Naive thymus-derived CD4-positive, alpha-beta T cell (primary cell): ENCODE measurements around the gene TLCD4. TPM values are rescaled to one million over a fixed set of nuclear protein-coding genes. Genes with fewer than 3 reads are reported as not detected.

Source experiments
- ATAC-seq: fragments of 150-1000 bp; cut with Tn5 transposase; 2 replicates; pipeline ENCODE4 v1.10.0; 2021; ENCODE audit warnings: mild to moderate bottlenecking, moderate library complexity
- CTCF ChIA-PET: fragments of 350-600 bp; sonication (Branson Sonifier 250); formaldehyde crosslinking; loops from one replicate; lab custom pipeline; 2021; ENCODE audit warnings: antibody characterized with exemption; lab: Charles Lee
- POLR2A ChIA-PET: fragments of 350-600 bp; sonication (Branson Sonifier 250); formaldehyde crosslinking; loops from one replicate; lab custom pipeline; 2021; ENCODE audit warnings: antibody characterized with exemption, inconsistent platforms; lab: Charles Lee
- DNase-seq, 9 donors: peaks; one replicate each; pipeline versions ENCODE4 v3.0.0 to v3.0.0-alpha.2; 2020 to 2022; ENCODE audit warnings: mixed read lengths in 1 of 9
- H3K27ac ChIP-seq: one replicate; pipeline ENCODE4 v1.7.0; 2013; ENCODE audit warnings: mild to moderate bottlenecking, low read depth, low read length, moderate library complexity
- H3K27me3 ChIP-seq, 2 donors: one replicate each; pipeline ENCODE4 v1.7.0; 2013; ENCODE audit warnings: low read length in 2 of 2, mild to moderate bottlenecking in 2 of 2, moderate library complexity in 2 of 2; ENCODE audit not compliant: control insufficient read depth in 2 of 2, insufficient read depth in 2 of 2
- H3K36me3 ChIP-seq, 3 experiments: 1 replicate in 2 of 3; 2 replicates in 1 of 3; pipeline ENCODE4 v1.7.0; 2013; ENCODE audit warnings: low read length in 3 of 3, mild to moderate bottlenecking in 3 of 3, moderate library complexity in 1 of 3; ENCODE audit not compliant: insufficient read depth in 3 of 3, control insufficient read depth in 2 of 3
- H3K4me1 ChIP-seq, 2 donors: one replicate each; pipeline ENCODE4 v1.7.0; 2013; ENCODE audit warnings: low read length in 2 of 2, mild to moderate bottlenecking in 2 of 2, moderate library complexity in 1 of 2; ENCODE audit not compliant: control insufficient read depth in 2 of 2, insufficient read depth in 2 of 2
- H3K4me3 ChIP-seq: 2 replicates; pipeline ENCODE4 v1.7.0; 2013; ENCODE audit warnings: mild to moderate bottlenecking, low read length
- H3K9me3 ChIP-seq, 3 experiments: 1 replicate in 2 of 3; 2 replicates in 1 of 3; pipeline ENCODE4 v1.7.0; 2013; ENCODE audit warnings: low read length in 3 of 3; ENCODE audit not compliant: control insufficient read depth in 2 of 3
- H3K27ac Mint-ChIP-seq, 9 donors: one replicate each; pipeline ENCODE4 v1.8.0; 2020 to 2022; ENCODE audit warnings: mixed read lengths in 9 of 9, mild to moderate bottlenecking in 8 of 9, moderate library complexity in 5 of 9, inconsistent platforms in 2 of 9
- H3K27me3 Mint-ChIP-seq, 5 donors: one replicate each; pipeline ENCODE4 v1.8.0; 2021 to 2022; ENCODE audit warnings: mixed read lengths in 5 of 5, mild to moderate bottlenecking in 1 of 5
- H3K36me3 Mint-ChIP-seq, 5 donors: one replicate each; pipeline ENCODE4 v1.8.0; 2020 to 2022; ENCODE audit warnings: mixed read lengths in 5 of 5, mild to moderate bottlenecking in 3 of 5, inconsistent platforms in 1 of 5
- H3K4me1 Mint-ChIP-seq, 7 donors: one replicate each; pipeline ENCODE4 v1.8.0; 2020 to 2022; ENCODE audit warnings: mixed read lengths in 7 of 7, mild to moderate bottlenecking in 3 of 7, inconsistent platforms in 1 of 7
- H3K4me3 Mint-ChIP-seq, 10 donors: one replicate each; pipeline ENCODE4 v1.8.0; 2020 to 2022; ENCODE audit warnings: mild to moderate bottlenecking in 10 of 10, mixed read lengths in 10 of 10, moderate library complexity in 6 of 10, inconsistent platforms in 2 of 10
- H3K9me3 Mint-ChIP-seq, 11 donors: one replicate each; pipeline ENCODE4 v1.8.0; 2020 to 2022; ENCODE audit warnings: mixed read lengths in 11 of 11, mild to moderate bottlenecking in 4 of 11, inconsistent platforms in 1 of 11, moderate library complexity in 1 of 11
- intact Hi-C, 2 donors: fragments of 100-400 bp; cut with micrococcal nuclease; formaldehyde crosslinking; loops; one replicate each; pipeline ENCODE4 v1.15.1; 2023
- polyA plus RNA-seq, 2 donors: library from polyadenylated mRNA; unstranded; fragments of 300-500 nt; fragmentation: Illumina TruSeq; gene quantifications; one replicate each; pipeline ENCODE4 v1.2.3, GENCODE V29; 2021
- total RNA-seq, 6 experiments: library from RNA in 5 of 6; stranded (reverse) in 5 of 6; gene quantifications; 1 replicate in 5 of 6; 2 replicates in 1 of 6; pipeline ENCODE4 v1.2.3 and lab custom pipeline; 2021 to 2026

The TLCD4 gene
- total and polyA plus RNA-seq, 7 experiments from 2014 or later: not detected

GRCh38 chr1:95118067-95118499 lies 928 bp downstream of the TLCD4 start:
- H3K27me3 Mint-ChIP-seq: peaks cover 30 to 63% (median 53%) of the 10 kb centered on the region in 5 donors

GRCh38 chr1:95118710-95119109 lies 1.6 kb downstream of the TLCD4 start:
- POLR2A ChIA-PET: interaction anchor here (0.6 kb wide), 1 partner anchor 9 kb away, joined by 3 read pairs; no protein-coding TSS in a partner anchor
- intact Hi-C loops: loop anchor here (5.0 to 10.0 kb wide), 2 partner anchors 116 to 1211 kb away; partner anchors contain the start of genes GCLM (in 1 of the 2) and RWDD3 (in 1 of the 2)
- ATAC-seq (no peak), DNase-seq (no peak)
- Histone ChIP-seq H3K4me3 (no peak overlapping the region), H3K4me1 (peaks cover 4% of the 10 kb centered on the region in 2 donors), H3K36me3 (no peaks in the 10 kb centered on the region), H3K27ac (no peak overlapping the region), H3K9me3 (no peaks in the 10 kb centered on the region), H3K27me3 (peaks cover 0 to 3% of the 10 kb centered on the region in 2 donors)
- H3K4me1 Mint-ChIP-seq: peaks cover 0 to 14% (median 9%) of the 10 kb centered on the region in 7 donors
- H3K9me3 Mint-ChIP-seq: peaks cover 0 to 2% (median 0%) of the 10 kb centered on the region in 11 donors
- no peak overlapping the region for H3K27ac Mint-ChIP-seq
- H3K36me3 Mint-ChIP-seq: peaks cover 0 to 2% (median 0%) of the 10 kb centered on the region in 5 donors
- H3K4me3 Mint-ChIP-seq: peak overlapping the region; percentile 21 to 87 (median 82)
- H3K27me3 Mint-ChIP-seq: peaks cover 33 to 60% (median 55%) of the 10 kb centered on the region in 5 donors
- CTCF ChIA-PET: interaction anchor here (2.2 kb wide), 1 partner anchor 115 kb away, joined by 9 read pairs; the partner anchor contains the start of gene RWDD3

More at GRCh38 chr1:95118067-95118499, 928 bp downstream of the TLCD4 start:
- no peaks in the 10 kb centered on the region for H3K36me3 ChIP-seq
- DNase-seq (peak in 1 of 9 donors; percentile 23), ATAC-seq (peak; percentile 6)
- ChIA-PET CTCF (interaction anchor here (2.2 kb wide), 1 partner anchor 116 kb away, joined by 9 read pairs; the partner anchor contains the start of gene RWDD3), POLR2A (interaction anchor here (0.6 to 1.2 kb wide), 2 partner anchors 9 to 122 kb away, joined by 3 read pairs; no protein-coding TSS in a partner anchor)
- H3K4me3 ChIP-seq: peak overlapping the region; percentile 57
- Mint-ChIP-seq H3K27ac (peak overlapping the region in 1 of 9 donors; percentile 60), H3K9me3 (peaks cover 0 to 5% (median 0%) of the 10 kb centered on the region in 11 donors), H3K4me3 (peak overlapping the region; percentile 70 to 89 (median 83)), H3K4me1 (peaks cover 0 to 14% (median 9%) of the 10 kb centered on the region in 7 donors), H3K36me3 (peaks cover 0 to 2% (median 0%) of the 10 kb centered on the region in 5 donors)
- H3K27ac ChIP-seq: no peak overlapping the region
- H3K9me3 ChIP-seq: no peaks in the 10 kb centered on the region
- peaks cover 4% of the 10 kb centered on the region in 2 donors for H3K4me1 ChIP-seq
- H3K27me3 ChIP-seq: peaks cover 0 to 3% of the 10 kb centered on the region in 2 donors
- intact Hi-C loops: loop anchor here (5.0 to 10.0 kb wide), 2 partner anchors 117 to 1211 kb away; partner anchors contain the start of genes GCLM (in 1 of the 2) and RWDD3 (in 1 of the 2)

GRCh38 chr1:95119273-95119672 lies 2.1 kb downstream of the TLCD4 start:
- ATAC-seq: no peak
- peaks cover 0 to 2% (median 0%) of the 10 kb centered on the region in 5 donors for H3K36me3 Mint-ChIP-seq
- Histone ChIP-seq H3K4me1 (peaks cover 4% of the 10 kb centered on the region in 2 donors), H3K27ac (no peak overlapping the region), H3K27me3 (peaks cover 0 to 3% of the 10 kb centered on the region in 2 donors), H3K4me3 (no peak overlapping the region), H3K9me3 (no peaks in the 10 kb centered on the region), H3K36me3 (no peaks in the 10 kb centered on the region)
- H3K4me1 Mint-ChIP-seq: peaks cover 0 to 14% (median 9%) of the 10 kb centered on the region in 7 donors
- H3K9me3 Mint-ChIP-seq: peaks cover 0 to 2% (median 0%) of the 10 kb centered on the region in 11 donors
- no peak overlapping the region for H3K27ac Mint-ChIP-seq
- peaks cover 39 to 60% (median 55%) of the 10 kb centered on the region in 5 donors for H3K27me3 Mint-ChIP-seq
- peak overlapping the region in 3 of 10 donors; percentile 76 to 87 (median 83) for H3K4me3 Mint-ChIP-seq
- intact Hi-C loops: loop anchor here (5.0 to 10.0 kb wide), 2 partner anchors 116 to 1212 kb away; partner anchors contain the start of genes GCLM (in 1 of the 2) and RWDD3 (in 1 of the 2)
- CTCF ChIA-PET: no interaction called here
- DNase-seq: no peak
- POLR2A ChIA-PET: no interaction called here

DNA sequence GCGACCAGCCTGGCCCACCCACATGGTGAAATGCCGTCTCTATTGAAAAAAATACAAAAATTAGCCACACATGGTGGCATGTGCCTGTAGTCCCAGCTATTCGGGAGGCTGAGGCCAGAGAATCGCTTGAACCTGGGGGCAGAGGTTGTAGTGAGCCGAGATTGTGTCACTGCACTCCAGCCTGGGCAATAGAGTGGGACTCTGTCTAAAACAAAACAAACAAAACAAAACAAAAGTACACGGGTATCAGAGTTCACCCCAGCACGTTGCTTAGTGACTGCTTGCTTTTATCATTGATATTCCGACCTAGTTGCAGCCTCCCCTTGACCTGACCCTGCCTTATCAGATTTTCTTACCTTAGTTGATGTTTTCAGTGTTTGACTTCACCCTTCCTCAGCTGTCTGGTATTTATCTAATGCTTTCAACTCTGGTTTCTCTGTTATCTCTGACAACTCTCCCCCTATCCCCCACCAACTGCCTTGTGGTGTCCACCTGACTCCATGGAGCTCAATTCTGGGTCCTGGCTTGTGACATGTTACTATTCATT lies 5.1 kb downstream of the TLCD4 start:
- DNase-seq (no peak), ATAC-seq (no peak)
- no peak overlapping the region for H3K4me3 ChIP-seq
- H3K4me1 Mint-ChIP-seq: peaks cover 0 to 9% (median 4%) of the 10 kb centered on the region in 7 donors
- intact Hi-C loops: no loop called here
- H3K4me3 Mint-ChIP-seq: no peak overlapping the region
- H3K4me1 ChIP-seq: peaks cover 4% of the 10 kb centered on the region in 2 donors
- ChIA-PET POLR2A (no interaction called here), CTCF (no interaction called here)
- H3K27ac Mint-ChIP-seq: no peak overlapping the region
- H3K27ac ChIP-seq: no peak overlapping the region
- H3K36me3 ChIP-seq: no peaks in the 10 kb centered on the region
- H3K9me3 ChIP-seq: no peaks in the 10 kb centered on the region
- H3K36me3 Mint-ChIP-seq: no peaks in the 10 kb centered on the region
- peaks cover 39 to 48% (median 43%) of the 10 kb centered on the region in 5 donors for H3K27me3 Mint-ChIP-seq
- H3K27me3 ChIP-seq: no peaks in the 10 kb centered on the region
- H3K9me3 Mint-ChIP-seq: no peaks in the 10 kb centered on the region

DNA sequence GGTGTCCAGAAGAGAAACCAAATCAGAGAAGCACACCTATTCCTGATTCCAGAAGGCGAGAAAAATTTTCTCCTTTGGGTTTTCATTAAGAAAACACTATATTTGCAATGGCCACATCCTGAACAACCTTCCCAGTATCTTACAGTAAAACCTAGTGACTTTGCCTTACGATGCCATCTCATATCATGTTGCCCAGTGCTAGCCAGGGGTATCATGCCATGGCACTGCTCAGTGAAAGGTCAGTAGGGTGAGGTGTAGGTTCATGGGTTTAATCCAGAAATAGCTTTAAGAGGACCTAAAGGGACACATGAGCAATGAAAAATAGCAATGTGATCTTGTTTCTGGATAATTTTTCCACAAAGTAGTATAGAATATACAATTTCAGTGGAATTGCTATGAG lies 7.2 kb downstream of the TLCD4 start:
- Mint-ChIP-seq H3K4me3 (no peak overlapping the region), H3K27ac (no peak overlapping the region), H3K36me3 (no peaks in the 10 kb centered on the region), H3K9me3 (no peaks in the 10 kb centered on the region), H3K27me3 (peaks cover 27 to 36% (median 31%) of the 10 kb centered on the region in 5 donors), H3K4me1 (no peaks in the 10 kb centered on the region)
- ChIA-PET CTCF (no interaction called here), POLR2A (no interaction called here)
- Histone ChIP-seq H3K9me3 (no peaks in the 10 kb centered on the region), H3K4me1 (no peaks in the 10 kb centered on the region), H3K27ac (no peak overlapping the region), H3K36me3 (no peaks in the 10 kb centered on the region), H3K27me3 (no peaks in the 10 kb centered on the region), H3K4me3 (no peak overlapping the region)
- no peak for DNase-seq
- ATAC-seq: no peak
- intact Hi-C loops: no loop called here

DNA sequence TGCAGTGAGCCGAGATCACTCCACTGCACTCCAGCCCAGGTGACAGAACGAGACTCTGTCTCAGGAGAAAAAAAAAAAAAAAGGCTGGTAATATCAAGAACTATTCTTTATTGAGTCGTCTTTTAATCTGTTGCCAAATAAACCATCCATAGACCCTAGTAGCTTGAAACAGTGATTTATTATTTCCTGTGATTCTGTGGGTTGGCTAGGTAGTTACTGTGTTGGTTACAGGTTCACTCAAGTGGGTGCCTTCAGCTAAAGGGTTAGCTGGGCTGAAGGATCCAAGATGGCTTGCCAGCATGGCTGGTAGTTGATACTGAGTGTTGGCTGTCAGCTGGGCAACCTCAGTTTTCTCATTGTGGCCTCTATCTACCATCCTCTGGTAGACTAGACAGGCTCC lies 9.2 kb downstream of the TLCD4 start:
- no peak overlapping the region for H3K27ac ChIP-seq
- no peaks in the 10 kb centered on the region for H3K36me3 Mint-ChIP-seq
- no peak for DNase-seq
- H3K27me3 ChIP-seq: no peaks in the 10 kb centered on the region
- peaks cover 9 to 20% (median 19%) of the 10 kb centered on the region in 5 donors for H3K27me3 Mint-ChIP-seq
- CTCF ChIA-PET: no interaction called here
- H3K4me1 Mint-ChIP-seq: no peaks in the 10 kb centered on the region
- H3K36me3 ChIP-seq: no peaks in the 10 kb centered on the region
- H3K27ac Mint-ChIP-seq: no peak overlapping the region
- H3K4me1 ChIP-seq: no peaks in the 10 kb centered on the region
- no peak overlapping the region for H3K4me3 Mint-ChIP-seq
- no peak overlapping the region for H3K4me3 ChIP-seq
- H3K9me3 Mint-ChIP-seq: no peaks in the 10 kb centered on the region
- POLR2A ChIA-PET: no interaction called here
- intact Hi-C loops: no loop called here
- no peak for ATAC-seq
- H3K9me3 ChIP-seq: no peaks in the 10 kb centered on the region
